Measurements from ENCODE around the gene TAF9. TPM values are rescaled to one million over a fixed set of nuclear protein-coding genes. Genes with fewer than 3 reads are reported as not detected.

Gene TAF9
- total and polyA plus RNA-seq, 2 of the 13 experiments (the other 11 are each of a cell fraction or from before 2014, with no cell fraction given) = 113 to 218 TPM

GRCh38 chr5:69331528-69332445, 37.5 kb downstream of the TAF9 start (continued):
- TF ChIP-seq TCF12 (IDR thresholded peaks at IDR 0.05) = no peak
- no peak for TF ChIP-seq TCF12 (CRISPR knock-in tag; IDR thresholded peaks at IDR 0.05)
- TF ChIP-seq YY1 (IDR thresholded peaks at IDR 0.05; ENCODE audit: insufficient read depth, insufficient replicate concordance, low read depth, low read length) = no peak
- no peak for TF ChIP-seq FIP1L1 (IDR thresholded peaks at IDR 0.05; ENCODE audit: borderline replicate concordance, insufficient read depth, low read depth, low read length)
- TF ChIP-seq MLXIP (CRISPR knock-in tag; IDR thresholded peaks at IDR 0.05; ENCODE audit: borderline replicate concordance) = no peak
- TF ChIP-seq ETV5 (CRISPR knock-in tag; IDR thresholded peaks at IDR 0.05; ENCODE audit: borderline replicate concordance) = peak; percentile 21; the same call in 1 of the 2 replicates
- no peak for TF ChIP-seq YEATS4 (CRISPR knock-in tag; IDR thresholded peaks at IDR 0.05; ENCODE audit: borderline replicate concordance)
- no peak; the same call in 1 of the 2 replicates for TF ChIP-seq DMAP1 (CRISPR knock-in tag; IDR thresholded peaks at IDR 0.05)
- peak; percentile 61; the same call in 1 of the 2 replicates for TF ChIP-seq ZNF644 (CRISPR knock-in tag; IDR thresholded peaks at IDR 0.05; ENCODE audit: low read depth)
- TF ChIP-seq ZNF558 (CRISPR knock-in tag; IDR thresholded peaks at IDR 0.05; ENCODE audit: borderline replicate concordance) = no peak
- no peak for TF ChIP-seq TBL1XR1 (IDR thresholded peaks at IDR 0.05; ENCODE audit: borderline replicate concordance, low read length, partially characterized antibody)
- TF ChIP-seq ZBTB25 (CRISPR knock-in tag; IDR thresholded peaks at IDR 0.05) = no peak
- no peak; the same call in 1 of the 2 replicates for TF ChIP-seq HOMEZ (CRISPR knock-in tag; IDR thresholded peaks at IDR 0.05; ENCODE audit: low read depth)
- no peak; the same call in 1 of the 2 replicates for TF ChIP-seq DMTF1 (CRISPR knock-in tag; IDR thresholded peaks at IDR 0.05)
- no peak for TF ChIP-seq MAZ (IDR thresholded peaks at IDR 0.05; ENCODE audit: borderline replicate concordance, low read depth, low read length)
- no peak for TF ChIP-seq MAZ (CRISPR knock-in tag; IDR thresholded peaks at IDR 0.05; ENCODE audit: low read depth)
- TF ChIP-seq ATAD3A (CRISPR knock-in tag; IDR thresholded peaks at IDR 0.05) = no peak
- no peak for TF ChIP-seq ZNF34 (CRISPR knock-in tag; IDR thresholded peaks at IDR 0.05; ENCODE audit: borderline replicate concordance)
- TF ChIP-seq ZMAT5 (CRISPR knock-in tag; IDR thresholded peaks at IDR 0.05; ENCODE audit: borderline replicate concordance, low read depth) = no peak
- TF ChIP-seq KMT2B (CRISPR knock-in tag; IDR thresholded peaks at IDR 0.05) = no peak
- TF ChIP-seq CBX5 (CRISPR knock-in tag; IDR thresholded peaks at IDR 0.05; ENCODE audit: borderline replicate concordance) = no peak
